Neural cell (in vitro differentiated cells): ENCODE data around the gene ASCC3. TPM values are rescaled to one million over a fixed set of nuclear protein-coding genes. Genes with fewer than 3 reads are reported as not detected.

ENCODE experiments used
- H2AFZ ChIP-seq: fragments of 200-600, 300-800 bp; sonication (generic), shearing (Covaris generic); 2 replicates; pipeline ENCODE4 v1.6.0; 2014; ENCODE audit warnings: low read depth, mild to moderate bottlenecking, antibody characterized with exemption, low read length, moderate library complexity
- H3F3A ChIP-seq: fragments of 200-600 bp; shearing (Covaris generic); 2 replicates; pipeline ENCODE4 v1.6.1; 2016; ENCODE audit warnings: mild to moderate bottlenecking, moderate library complexity, mixed read lengths, antibody characterized with exemption, low read length; ENCODE audit not compliant: insufficient read depth, poor library complexity, severe bottlenecking
- H3K27ac ChIP-seq: fragments of 200-600, 300-800 bp; sonication (generic), shearing (Covaris generic); 2 replicates; pipeline ENCODE4 v1.5.1; 2014; ENCODE audit warnings: mild to moderate bottlenecking, low read length, moderate library complexity
- H3K27me3 ChIP-seq: fragments of 300-800, 200-600 bp; sonication (generic), shearing (Covaris generic); 2 replicates; pipeline ENCODE4 v1.6.0; 2014; ENCODE audit warnings: mild to moderate bottlenecking, low read depth, low read length, moderate library complexity; ENCODE audit not compliant: insufficient read depth
- H3K36me3 ChIP-seq: fragments of 300-800, 200-600 bp; sonication (generic), shearing (Covaris generic); 2 replicates; pipeline ENCODE4 v1.5.1; 2014; ENCODE audit warnings: mild to moderate bottlenecking, antibody characterized with exemption, low read length, moderate library complexity; ENCODE audit not compliant: insufficient read depth
- H3K4me2 ChIP-seq: fragments of 300-800, 200-600 bp; sonication (generic), shearing (Covaris generic); 2 replicates; pipeline ENCODE4 v1.6.0; 2014; ENCODE audit warnings: mild to moderate bottlenecking, low read length
- H3K4me3 ChIP-seq: fragments of 300-800, 200-600 bp; sonication (generic), shearing (Covaris generic); 2 replicates; pipeline ENCODE4 v1.5.1; 2014; ENCODE audit warnings: mild to moderate bottlenecking, low read length, moderate library complexity
- H3K79me2 ChIP-seq: fragments of 200-600 bp; shearing (Covaris generic); replicated peaks from 2 replicates; pipeline ENCODE4 v1.6.0; 2014; ENCODE audit warnings: mild to moderate bottlenecking, low read length, moderate library complexity; ENCODE audit not compliant: insufficient read depth
- H3K9ac ChIP-seq: fragments of 300-800, 200-600 bp; sonication (generic), shearing (Covaris generic); 2 replicates; pipeline ENCODE4 v1.6.1; 2016; ENCODE audit warnings: mild to moderate bottlenecking, low read length, mixed read lengths
- H3K9me2 ChIP-seq: fragments of 200-600 bp; shearing (Covaris generic); 2 replicates; pipeline ENCODE4 v1.6.1; 2016; ENCODE audit warnings: mild to moderate bottlenecking, low read length, mixed read lengths; ENCODE audit not compliant: insufficient read depth
- H3K9me3 ChIP-seq: fragments of 200-600, 300-800 bp; sonication (generic), shearing (Covaris generic); 2 replicates; pipeline ENCODE4 v1.6.1; 2016; ENCODE audit warnings: mild to moderate bottlenecking, mixed run types, low read length, moderate library complexity, mixed read lengths
- H4K20me1 ChIP-seq: fragments of 200-600 bp; shearing (Covaris generic); 2 replicates; pipeline ENCODE4 v1.6.1; 2016; ENCODE audit warnings: mild to moderate bottlenecking, mixed run types; ENCODE audit not compliant: insufficient read depth
- CTCF ChIP-seq: fragments of 450-650 bp; IDR thresholded peaks from 2 replicates; pipeline ENCODE4 v1.5.1; 2014; ENCODE audit warnings: antibody characterized with exemption, mild to moderate bottlenecking, moderate library complexity; ENCODE audit not compliant: poor library complexity, severe bottlenecking
- EP300 ChIP-seq: fragments of 450-650 bp; conservative IDR thresholded peaks from 2 replicates; pipeline ENCODE4 v1.6.1; 2014; ENCODE audit warnings: antibody characterized with exemption, mild to moderate bottlenecking, moderate library complexity; ENCODE audit not compliant: poor library complexity, severe bottlenecking
- EZH2 ChIP-seq: fragments of 200-600, 300-800 bp; shearing (Covaris generic), sonication (generic); IDR thresholded peaks from 2 replicates; pipeline ENCODE4 v1.6.1; 2014; ENCODE audit warnings: antibody characterized with exemption, low read length, borderline replicate concordance, mild to moderate bottlenecking; ENCODE audit not compliant: insufficient read depth, poor library complexity, severe bottlenecking
- MXI1 ChIP-seq: fragments of 450-650 bp; conservative IDR thresholded peaks from 2 replicates; pipeline ENCODE4 v1.6.1; 2014; ENCODE audit warnings: antibody characterized with exemption, mild to moderate bottlenecking; ENCODE audit not compliant: poor library complexity, severe bottlenecking
- POLR2AphosphoS5 ChIP-seq: IDR thresholded peaks from 2 replicates; pipeline ENCODE4 v1.6.1; 2012
- RAD21 ChIP-seq: fragments of 450-650 bp; conservative IDR thresholded peaks from 2 replicates; pipeline ENCODE4 v1.6.1; 2014; ENCODE audit warnings: antibody characterized with exemption, mild to moderate bottlenecking, moderate library complexity
- REST ChIP-seq: IDR thresholded peaks from 2 replicates; pipeline ENCODE4 v1.6.1; 2012; ENCODE audit warnings: borderline replicate concordance
- SMC3 ChIP-seq: fragments of 450-650 bp; conservative IDR thresholded peaks from 2 replicates; pipeline ENCODE4 v1.6.1; 2014; ENCODE audit warnings: antibody characterized with exemption, mild to moderate bottlenecking, moderate library complexity; ENCODE audit not compliant: poor library complexity
- TAF1 ChIP-seq: IDR thresholded peaks from 2 replicates; pipeline ENCODE4 v1.6.1; 2012; ENCODE audit warnings: low read depth
- polyA plus RNA-seq: library from polyadenylated mRNA; depleted of rRNA; stranded (reverse); fragments of >200 nt; gene quantifications from 2 replicates; pipeline ENCODE4 v1.2.3, GENCODE V29; 2014

The ASCC3 gene
- polyA plus RNA-seq, 1 donor from 2014 or later: 14.9 TPM

GRCh38 chr6:100468016-100468622 is 413.0 kb downstream of the ASCC3 start:
- no peak overlapping the region for H3K4me2 ChIP-seq
- no peak overlapping the region for H3K4me3 ChIP-seq
- no peak overlapping the region for H3K9ac ChIP-seq

GRCh38 chr6:100467129-100468015 is 413.8 kb downstream of the ASCC3 start:
- no peak overlapping the region for H3K4me3 ChIP-seq
- H3K79me2 ChIP-seq: no peaks in the 10 kb centered on the region
- no peaks in the 10 kb centered on the region for H3K9me3 ChIP-seq
- no peak overlapping the region for H3K27ac ChIP-seq
- no peak overlapping the region for H2AFZ ChIP-seq
- H3K27me3 ChIP-seq: peaks cover 94% of the 10 kb centered on the region
- no peaks in the 10 kb centered on the region for H3K9me2 ChIP-seq
- H3F3A ChIP-seq: no peaks in the 10 kb centered on the region
- H4K20me1 ChIP-seq: no peaks in the 10 kb centered on the region
- no peak overlapping the region for H3K9ac ChIP-seq
- H3K36me3 ChIP-seq: no peaks in the 10 kb centered on the region
- TF ChIP-seq SMC3: no peak
- peak; percentile 26 for TF ChIP-seq POLR2AphosphoS5
- peak; percentile 40 for TF ChIP-seq EZH2
- no peak overlapping the region for H3K4me2 ChIP-seq

More at GRCh38 chr6:100468016-100468622, 413.0 kb downstream of the ASCC3 start:
- Histone ChIP-seq H3K36me3 (no peaks in the 10 kb centered on the region), H4K20me1 (no peaks in the 10 kb centered on the region), H3K27me3 (peaks cover 87% of the 10 kb centered on the region), H3K27ac (no peak overlapping the region), H3K9me2 (no peaks in the 10 kb centered on the region), H2AFZ (no peak overlapping the region), H3K79me2 (no peaks in the 10 kb centered on the region), H3K9me3 (no peaks in the 10 kb centered on the region), H3F3A (no peaks in the 10 kb centered on the region)
- no peak for TF ChIP-seq MXI1
- no peak for TF ChIP-seq SMC3
- TF ChIP-seq EP300: no peak
- TF ChIP-seq POLR2AphosphoS5: no peak
- TF ChIP-seq EZH2: no peak

GRCh38 chr6:100466410-100467128 is 414.6 kb downstream of the ASCC3 start:
- H3K9me3 ChIP-seq: no peaks in the 10 kb centered on the region
- H3K9ac ChIP-seq: no peak overlapping the region
- H4K20me1 ChIP-seq: no peaks in the 10 kb centered on the region
- no peaks in the 10 kb centered on the region for H3K36me3 ChIP-seq
- no peaks in the 10 kb centered on the region for H3K79me2 ChIP-seq
- no peak overlapping the region for H3K4me3 ChIP-seq
- H2AFZ ChIP-seq: no peak overlapping the region
- H3K27me3 ChIP-seq: peaks cover 100% of the 10 kb centered on the region
- no peak overlapping the region for H3K27ac ChIP-seq
- no peaks in the 10 kb centered on the region for H3K9me2 ChIP-seq
- TF ChIP-seq POLR2AphosphoS5 (no peak), EZH2 (no peak), RAD21 (no peak), CTCF (no peak), EP300 (no peak), MXI1 (no peak), REST (no peak), SMC3 (no peak), TAF1 (no peak)
- H3F3A ChIP-seq: no peaks in the 10 kb centered on the region
- H3K4me2 ChIP-seq: no peak overlapping the region
